Measurements from ENCODE around the gene EMB. TPM values are rescaled to one million over a fixed set of nuclear protein-coding genes. Genes with fewer than 3 reads are reported as not detected.
"Not testable (repeated sequence)": the region's sequence is repeated elsewhere in the genome, so short reads cannot be mapped to it uniquely, and the experiment has no call there.

The EMB gene
- total RNA-seq, 1 donor from 2014 or later = 78.6 TPM

DNA sequence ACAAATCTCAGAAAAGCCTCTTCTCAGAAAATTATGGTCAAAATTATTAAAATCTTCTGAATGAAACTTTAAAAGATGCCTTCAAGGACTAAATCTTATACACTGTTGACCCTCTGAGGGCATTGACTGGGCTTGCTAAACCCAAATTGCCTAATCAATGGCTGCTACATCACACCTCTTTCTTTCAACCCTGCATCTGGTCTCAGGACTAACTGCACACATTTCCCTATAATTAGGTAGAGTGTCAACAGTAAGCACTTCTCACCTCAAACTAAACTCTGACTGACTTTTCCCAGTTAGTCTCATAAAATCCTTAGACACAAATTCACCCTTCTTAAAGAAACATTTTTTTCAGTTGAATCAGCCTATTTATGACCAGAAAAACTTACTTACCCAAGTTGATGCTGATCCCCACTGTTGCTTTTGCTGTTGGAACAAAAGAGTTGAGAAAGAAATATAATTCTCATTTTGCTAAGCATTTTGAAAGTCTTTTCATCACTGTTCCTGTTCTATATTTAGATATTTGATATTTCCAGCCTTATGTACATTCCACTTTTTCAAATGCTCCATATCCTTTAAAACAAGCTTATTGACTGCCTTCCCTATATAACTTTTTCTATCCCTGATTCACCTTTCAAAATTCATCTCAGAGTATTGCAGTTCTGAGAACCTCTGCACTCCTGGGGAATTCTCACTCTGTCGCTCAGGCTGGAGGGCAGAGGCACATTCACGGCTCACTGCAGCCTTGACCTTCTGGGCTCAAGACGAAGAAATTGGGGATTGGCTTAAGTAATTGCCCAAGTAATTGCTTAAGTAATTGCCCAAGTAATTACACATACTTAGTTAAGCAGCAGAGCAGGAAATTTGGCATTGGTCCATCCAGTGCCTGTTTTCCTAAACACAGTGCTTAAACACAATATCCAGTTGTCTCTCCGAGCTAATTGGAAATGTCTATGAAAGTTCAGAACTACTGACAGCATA is 1.8 kb upstream of the EMB start:
- not testable (repeated sequence) for H3K27me3 Mint-ChIP-seq (ENCODE audit: low read depth); DNase-seq (ENCODE audit: low spot score); H3K9me3 Mint-ChIP-seq
- Mint-ChIP-seq H3K27ac (peak overlapping the region; percentile 47), H3K4me3 (ENCODE audit: low read depth) (peak overlapping the region; percentile 88), H3K36me3 (ENCODE audit: low read depth) (peaks cover 24% of the 10 kb centered on the region), H3K4me1 (ENCODE audit: low read depth) (peaks cover 62% of the 10 kb centered on the region)
- intact Hi-C loops (cut with micrococcal nuclease) = loop anchor here (5.0 kb wide), 2 partner anchors 116 to 119 kb away; no protein-coding TSS in a partner anchor

DNA sequence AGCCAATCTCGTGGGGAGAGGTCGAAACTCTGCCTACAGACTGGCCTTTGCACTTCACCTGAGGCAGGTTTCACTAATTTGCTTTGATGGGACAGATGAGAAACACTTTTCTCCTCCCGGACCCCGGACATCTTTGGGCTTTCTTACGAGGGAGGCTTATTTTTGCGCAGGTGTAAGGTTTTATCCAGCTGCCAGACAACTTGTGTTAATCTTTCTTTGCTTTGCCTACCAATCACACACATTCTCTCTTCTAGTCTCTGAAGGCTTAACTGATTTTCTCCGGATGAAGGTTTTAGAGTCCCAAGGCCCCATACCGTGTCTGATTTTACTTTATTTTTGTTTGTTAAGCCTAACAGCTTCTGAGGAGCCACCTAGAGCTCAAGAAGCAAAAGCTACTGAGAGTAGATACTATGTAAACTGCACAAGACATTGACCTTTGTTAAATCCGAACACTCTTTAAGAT is 436 bp upstream of the EMB start:
- intact Hi-C loops (cut with micrococcal nuclease) = loop anchor here (2.0 to 5.0 kb wide), 6 partner anchors 59 to 309 kb away; partner anchors contain the start of gene PARP8
- Mint-ChIP-seq H3K4me1 (ENCODE audit: low read depth) (peaks cover 58% of the 10 kb centered on the region), H3K36me3 (ENCODE audit: low read depth) (peaks cover 15% of the 10 kb centered on the region), H3K9me3 (peaks cover under 1% of the 10 kb centered on the region), H3K27ac (peak overlapping the region; percentile 96), H3K27me3 (ENCODE audit: low read depth) (no peaks in the 10 kb centered on the region), H3K4me3 (ENCODE audit: low read depth) (peak overlapping the region; percentile 88)
- DNase-seq (ENCODE audit: low spot score) = no peak

DNA sequence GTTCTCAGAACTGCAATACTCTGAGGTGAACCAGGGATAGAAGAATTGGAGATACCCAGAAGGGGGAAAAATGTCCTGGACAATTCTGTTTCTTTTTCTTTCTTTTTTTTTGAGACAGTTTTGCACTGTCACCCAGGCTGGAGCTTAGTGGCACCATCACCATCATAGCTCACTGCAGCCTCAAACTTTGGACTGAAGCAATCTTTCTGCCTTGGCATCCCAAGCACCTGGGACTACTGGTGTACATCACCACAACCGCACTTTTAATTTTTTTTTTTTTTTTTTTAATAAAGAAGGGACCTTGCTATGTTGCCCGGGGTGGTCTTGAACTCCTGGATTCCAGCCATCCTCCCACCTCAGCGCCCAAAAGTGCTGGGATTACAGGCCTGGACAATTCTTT is 1.9 kb downstream of the EMB start:
- Mint-ChIP-seq H3K27ac (peak overlapping the region; percentile 62), H3K36me3 (ENCODE audit: low read depth) (peaks cover 25% of the 10 kb centered on the region), H3K4me3 (ENCODE audit: low read depth) (peak overlapping the region; percentile 88), H3K4me1 (ENCODE audit: low read depth) (peaks cover 54% of the 10 kb centered on the region), H3K27me3 (ENCODE audit: low read depth) (no peaks in the 10 kb centered on the region), H3K9me3 (no peaks in the 10 kb centered on the region)
- no peak for DNase-seq (ENCODE audit: low spot score)
- intact Hi-C loops (cut with micrococcal nuclease) = no loop called here

DNA sequence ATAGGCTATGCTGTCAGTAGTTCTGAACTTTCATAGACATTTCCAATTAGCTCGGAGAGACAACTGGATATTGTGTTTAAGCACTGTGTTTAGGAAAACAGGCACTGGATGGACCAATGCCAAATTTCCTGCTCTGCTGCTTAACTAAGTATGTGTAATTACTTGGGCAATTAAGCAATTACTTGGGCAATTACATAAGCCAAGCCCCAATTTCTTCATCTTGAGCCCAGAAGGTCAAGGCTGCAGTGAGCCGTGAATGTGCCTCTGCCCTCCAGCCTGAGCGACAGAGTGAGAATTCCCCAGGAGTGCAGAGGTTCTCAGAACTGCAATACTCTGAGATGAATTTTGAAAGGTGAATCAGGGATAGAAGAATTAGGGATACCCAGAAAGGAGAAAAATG is 3.0 kb downstream of the EMB start:
- H3K9me3 Mint-ChIP-seq; DNase-seq (ENCODE audit: low spot score); H3K27ac Mint-ChIP-seq; H3K27me3 Mint-ChIP-seq (ENCODE audit: low read depth); intact Hi-C loops (cut with micrococcal nuclease): not testable (repeated sequence)
- Mint-ChIP-seq H3K4me1 (ENCODE audit: low read depth) (peaks cover 59% of the 10 kb centered on the region), H3K36me3 (ENCODE audit: low read depth) (peaks cover 28% of the 10 kb centered on the region), H3K4me3 (ENCODE audit: low read depth) (peak overlapping the region; percentile 8)

DNA sequence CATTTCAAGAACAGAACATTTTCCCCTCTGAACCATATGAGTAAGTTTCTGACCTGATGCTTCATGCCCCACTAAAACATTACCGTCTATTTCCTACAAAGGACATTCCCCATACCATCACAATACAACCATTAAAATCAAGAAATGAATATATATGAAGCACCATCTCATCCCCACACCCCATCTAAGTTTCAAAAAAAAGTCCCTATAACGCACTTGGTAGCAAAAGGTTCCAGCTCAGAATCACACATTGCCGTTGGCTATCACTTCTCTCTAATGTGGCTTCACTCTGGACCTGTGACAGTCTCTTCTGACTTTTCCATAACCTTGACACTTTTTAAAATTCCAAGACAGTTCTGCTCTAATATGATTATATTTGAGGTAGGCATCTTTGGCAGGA is 5.9 kb downstream of the EMB start:
- Mint-ChIP-seq H3K36me3 (ENCODE audit: low read depth) (peaks cover 28% of the 10 kb centered on the region), H3K4me1 (ENCODE audit: low read depth) (peaks cover 54% of the 10 kb centered on the region), H3K27ac (peak overlapping the region; percentile 71), H3K27me3 (ENCODE audit: low read depth) (no peaks in the 10 kb centered on the region), H3K4me3 (ENCODE audit: low read depth) (no peak overlapping the region), H3K9me3 (no peaks in the 10 kb centered on the region)
- intact Hi-C loops (cut with micrococcal nuclease) = no loop called here
- no peak for DNase-seq (ENCODE audit: low spot score)

DNA sequence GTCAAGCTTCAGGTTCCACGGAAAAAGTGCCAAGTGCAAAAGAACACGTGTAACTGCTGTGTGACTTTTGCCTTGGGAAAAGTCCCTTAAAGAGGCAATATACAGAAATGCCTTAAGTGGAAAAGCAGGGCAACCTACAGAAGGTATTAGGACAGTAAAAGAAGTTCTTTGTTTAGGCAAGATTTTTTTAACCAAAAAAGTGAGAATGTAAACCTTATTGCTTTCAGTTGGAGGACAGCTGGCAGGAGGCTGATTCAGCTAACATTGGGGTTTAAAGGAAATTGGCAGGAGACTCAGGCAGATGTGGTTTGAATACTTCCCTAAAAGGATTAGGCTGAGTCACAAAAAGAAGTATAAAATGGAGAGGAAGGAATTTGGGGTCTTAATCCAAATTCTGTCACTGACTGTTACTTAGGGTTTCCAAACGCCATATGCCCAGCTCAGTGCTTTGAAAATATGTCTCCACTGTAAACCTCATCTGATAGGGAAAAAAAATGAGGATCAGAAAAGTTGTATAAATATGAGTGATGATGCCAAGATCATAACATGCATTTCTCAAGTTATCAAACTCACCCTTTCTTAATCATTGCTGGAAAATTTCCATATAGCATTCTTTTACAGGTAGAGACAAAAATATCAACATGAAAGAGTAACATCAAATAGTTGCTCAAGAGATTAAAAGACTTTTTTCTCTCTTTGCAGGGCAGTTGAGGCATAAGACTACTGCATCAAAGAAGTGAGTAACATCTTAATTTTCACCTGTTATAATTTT is 9.8 kb downstream of the EMB start:
- H3K27me3 Mint-ChIP-seq (ENCODE audit: low read depth); H3K27ac Mint-ChIP-seq; DNase-seq (ENCODE audit: low spot score); H3K4me3 Mint-ChIP-seq (ENCODE audit: low read depth); H3K9me3 Mint-ChIP-seq; intact Hi-C loops (cut with micrococcal nuclease): not testable (repeated sequence)
- peaks cover 45% of the 10 kb centered on the region for H3K4me1 Mint-ChIP-seq (ENCODE audit: low read depth)
- peaks cover 33% of the 10 kb centered on the region for H3K36me3 Mint-ChIP-seq (ENCODE audit: low read depth)

DNA sequence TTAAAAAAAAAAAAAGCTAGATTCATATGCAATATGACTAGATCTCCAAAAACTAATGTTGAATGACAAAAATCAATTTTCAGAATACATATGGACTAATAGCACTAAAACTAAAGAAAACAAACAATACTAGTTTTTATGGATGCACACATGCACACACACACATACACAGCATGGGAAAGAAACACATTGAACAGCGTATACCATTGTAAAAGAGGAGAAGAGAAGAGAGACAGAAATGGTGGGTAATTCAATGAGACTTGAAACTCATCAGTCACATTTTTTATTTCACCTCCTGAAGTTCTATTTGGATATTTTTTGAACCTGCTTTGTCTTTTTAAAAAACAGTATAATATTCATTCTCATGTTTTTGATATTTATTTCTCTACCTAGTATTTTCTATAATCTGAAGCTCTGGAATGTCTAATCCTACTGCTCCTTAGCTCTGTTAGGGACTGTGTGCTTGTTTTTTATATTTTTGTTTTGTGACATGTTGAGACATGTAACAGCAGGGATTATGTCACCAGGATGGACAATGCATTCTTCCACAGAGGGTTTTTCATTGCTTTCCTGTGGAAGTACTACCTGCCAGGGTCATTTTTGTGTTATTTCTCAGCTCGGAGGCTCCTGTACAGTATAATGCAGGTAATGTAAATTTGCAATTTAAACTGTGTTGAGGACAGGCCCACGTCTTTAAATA is 17.8 kb downstream of the EMB start:
- H3K27me3 Mint-ChIP-seq (ENCODE audit: low read depth); H3K4me3 Mint-ChIP-seq (ENCODE audit: low read depth); DNase-seq (ENCODE audit: low spot score); H3K27ac Mint-ChIP-seq; intact Hi-C loops (cut with micrococcal nuclease): not testable (repeated sequence)
- H3K4me1 Mint-ChIP-seq (ENCODE audit: low read depth) = peaks cover 24% of the 10 kb centered on the region
- H3K36me3 Mint-ChIP-seq (ENCODE audit: low read depth) = peaks cover 75% of the 10 kb centered on the region
- H3K9me3 Mint-ChIP-seq = peaks cover 18% of the 10 kb centered on the region

DNA sequence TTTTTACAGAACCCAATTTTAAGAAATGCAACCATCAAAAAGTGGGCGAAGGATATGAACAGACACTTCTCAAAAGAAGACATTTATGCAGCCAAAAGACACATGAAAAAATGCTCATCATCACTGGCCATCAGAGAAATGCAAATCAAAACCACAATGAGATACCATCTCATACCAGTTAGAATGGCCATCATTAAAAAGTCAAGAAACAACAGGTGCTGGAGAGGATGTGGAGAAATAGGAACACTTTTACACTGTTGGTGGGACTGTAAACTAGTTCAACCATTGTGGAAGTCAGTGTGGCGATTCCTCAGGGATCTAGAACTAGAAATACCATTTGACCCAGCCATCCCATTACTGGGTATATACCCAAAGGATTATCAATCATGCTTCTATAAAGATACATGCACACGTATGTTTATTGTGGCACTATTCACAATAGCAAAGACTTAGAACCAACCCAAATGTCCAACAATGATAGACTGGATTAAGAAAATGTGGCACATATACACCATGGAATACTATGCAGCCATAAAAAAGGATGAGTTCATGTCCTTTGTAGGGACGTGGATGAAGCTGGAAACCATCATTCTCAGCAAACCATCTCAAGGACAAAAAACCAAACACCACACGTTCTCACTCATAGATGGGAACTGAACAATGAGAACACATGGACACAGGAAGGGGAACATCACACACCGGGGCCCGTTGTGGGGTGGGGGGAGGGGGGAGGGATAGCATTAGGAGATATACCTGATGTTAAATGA is 19.7 kb downstream of the EMB start:
- Mint-ChIP-seq H3K9me3 (peaks cover 18% of the 10 kb centered on the region), H3K36me3 (ENCODE audit: low read depth) (peaks cover 64% of the 10 kb centered on the region), H3K4me1 (ENCODE audit: low read depth) (peaks cover 33% of the 10 kb centered on the region)
- DNase-seq (ENCODE audit: low spot score); H3K27ac Mint-ChIP-seq; H3K27me3 Mint-ChIP-seq (ENCODE audit: low read depth); H3K4me3 Mint-ChIP-seq (ENCODE audit: low read depth); intact Hi-C loops (cut with micrococcal nuclease): not testable (repeated sequence)

DNA sequence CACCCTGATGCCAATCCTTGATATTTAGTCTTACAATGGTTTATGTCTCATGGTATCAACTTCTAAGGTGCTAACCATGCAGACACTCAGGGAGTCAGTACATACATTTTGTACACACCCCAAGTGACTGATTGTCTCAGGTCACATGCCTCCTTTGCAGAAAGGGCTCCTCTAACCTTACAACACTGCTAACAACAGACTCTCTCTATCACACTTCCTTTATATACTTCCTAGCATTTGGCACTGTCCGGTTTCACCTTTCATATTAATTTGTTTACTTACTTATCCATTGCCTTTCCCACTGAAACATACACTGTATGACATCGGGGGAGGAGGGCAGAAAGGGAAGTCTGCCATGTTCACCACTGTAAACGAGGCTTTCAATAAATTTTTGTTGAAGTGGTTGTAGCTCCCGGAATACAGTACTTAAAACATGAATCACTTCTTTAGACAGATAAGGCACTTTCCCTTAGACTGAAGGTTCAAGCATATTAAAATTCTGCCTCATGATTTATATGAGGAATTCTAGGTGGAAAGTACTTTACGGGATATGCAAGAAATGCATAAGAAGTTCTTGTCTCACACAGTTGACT is 20.6 kb downstream of the EMB start:
- no peak overlapping the region for H3K27ac Mint-ChIP-seq
- DNase-seq (ENCODE audit: low spot score) = no peak
- peaks cover 37% of the 10 kb centered on the region for H3K4me1 Mint-ChIP-seq (ENCODE audit: low read depth)
- H3K36me3 Mint-ChIP-seq (ENCODE audit: low read depth) = peaks cover 62% of the 10 kb centered on the region
- H3K27me3 Mint-ChIP-seq (ENCODE audit: low read depth) = no peaks in the 10 kb centered on the region
- no peak overlapping the region for H3K4me3 Mint-ChIP-seq (ENCODE audit: low read depth)
- intact Hi-C loops (cut with micrococcal nuclease) = no loop called here
- peaks cover 18% of the 10 kb centered on the region for H3K9me3 Mint-ChIP-seq

DNA sequence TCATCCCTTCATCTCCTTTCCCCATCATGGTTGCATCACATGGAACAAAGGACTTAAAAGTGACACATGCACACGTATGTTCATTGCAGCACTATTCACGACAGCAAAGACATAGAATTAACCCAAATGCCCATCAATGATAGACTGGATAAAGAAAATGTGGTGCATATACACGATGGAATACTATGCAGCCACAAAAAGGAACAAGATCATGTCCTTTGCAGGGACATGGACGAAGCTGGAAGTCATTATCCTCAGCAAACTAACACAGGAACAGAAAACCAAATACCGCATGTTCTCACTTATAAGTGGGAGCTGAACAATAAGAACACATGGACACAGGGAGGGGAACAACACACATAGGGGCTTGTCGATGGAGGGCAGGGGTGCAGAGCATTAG is 21.4 kb downstream of the EMB start:
- H3K4me3 Mint-ChIP-seq (ENCODE audit: low read depth); intact Hi-C loops (cut with micrococcal nuclease); H3K27me3 Mint-ChIP-seq (ENCODE audit: low read depth); H3K27ac Mint-ChIP-seq; DNase-seq (ENCODE audit: low spot score): not testable (repeated sequence)
- peaks cover 38% of the 10 kb centered on the region for H3K4me1 Mint-ChIP-seq (ENCODE audit: low read depth)
- peaks cover 62% of the 10 kb centered on the region for H3K36me3 Mint-ChIP-seq (ENCODE audit: low read depth)
- peaks cover 18% of the 10 kb centered on the region for H3K9me3 Mint-ChIP-seq

DNA sequence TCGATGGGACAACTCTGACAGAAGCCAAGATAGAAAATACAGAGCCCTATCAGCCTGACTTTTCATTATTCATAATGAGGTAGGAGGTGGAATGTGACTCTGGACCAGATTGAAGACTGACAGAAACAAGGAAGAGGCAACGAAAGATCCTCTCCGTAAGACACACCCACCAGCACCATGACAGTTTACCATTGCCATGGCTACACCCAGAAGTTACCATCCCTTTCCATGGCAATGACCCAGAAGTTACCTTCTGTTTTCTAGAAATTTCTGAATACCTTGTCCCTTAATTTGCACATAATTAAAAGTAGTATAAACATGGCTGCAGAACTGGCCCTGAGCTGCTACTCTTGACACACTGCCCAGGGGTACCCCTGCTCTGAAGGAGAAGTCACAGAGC is 24.5 kb downstream of the EMB start:
- peaks cover 38% of the 10 kb centered on the region for H3K4me1 Mint-ChIP-seq (ENCODE audit: low read depth)
- H3K4me3 Mint-ChIP-seq (ENCODE audit: low read depth); H3K27ac Mint-ChIP-seq; H3K27me3 Mint-ChIP-seq (ENCODE audit: low read depth); intact Hi-C loops (cut with micrococcal nuclease); DNase-seq (ENCODE audit: low spot score): not testable (repeated sequence)
- H3K36me3 Mint-ChIP-seq (ENCODE audit: low read depth) = peaks cover 44% of the 10 kb centered on the region
- peaks cover 13% of the 10 kb centered on the region for H3K9me3 Mint-ChIP-seq

Data from activated T-helper 2 cell treated with anti-CD3 and anti-CD28 coated beads, Interferon-gamma antibody, Interleukin-2, Interleukin-4, amounts not matched to agents 10 μg/mL and 5 μg/mL and 100 μg/mL, durations not matched to agents 14 hours and 24 hours and 36 hours (primary cell).